ENCODE measurements around the gene RDH8. TPM values are rescaled to one million over a fixed set of nuclear protein-coding genes. Genes with fewer than 3 reads are reported as not detected.

RDH8 gene
- total RNA-seq = not detected in 3 replicates
- long read RNA-seq = 0 reads

GRCh38 chr19:10013316-10013715, at the start of gene RDH8:
RDH8 (plus strand) TSS chr19:10013483; CDS start chr19:10013498, 15 bp downstream.
- no peaks in the 10 kb centered on the region for H3K9me3 Mint-ChIP-seq (ENCODE audit: low read depth)
- peaks cover 17% of the 10 kb centered on the region for H3K4me1 Mint-ChIP-seq (ENCODE audit: low read depth)
- no peaks in the 10 kb centered on the region for H3K36me3 Mint-ChIP-seq (ENCODE audit: low read depth)
- TF ChIP-seq, protein P1, sequence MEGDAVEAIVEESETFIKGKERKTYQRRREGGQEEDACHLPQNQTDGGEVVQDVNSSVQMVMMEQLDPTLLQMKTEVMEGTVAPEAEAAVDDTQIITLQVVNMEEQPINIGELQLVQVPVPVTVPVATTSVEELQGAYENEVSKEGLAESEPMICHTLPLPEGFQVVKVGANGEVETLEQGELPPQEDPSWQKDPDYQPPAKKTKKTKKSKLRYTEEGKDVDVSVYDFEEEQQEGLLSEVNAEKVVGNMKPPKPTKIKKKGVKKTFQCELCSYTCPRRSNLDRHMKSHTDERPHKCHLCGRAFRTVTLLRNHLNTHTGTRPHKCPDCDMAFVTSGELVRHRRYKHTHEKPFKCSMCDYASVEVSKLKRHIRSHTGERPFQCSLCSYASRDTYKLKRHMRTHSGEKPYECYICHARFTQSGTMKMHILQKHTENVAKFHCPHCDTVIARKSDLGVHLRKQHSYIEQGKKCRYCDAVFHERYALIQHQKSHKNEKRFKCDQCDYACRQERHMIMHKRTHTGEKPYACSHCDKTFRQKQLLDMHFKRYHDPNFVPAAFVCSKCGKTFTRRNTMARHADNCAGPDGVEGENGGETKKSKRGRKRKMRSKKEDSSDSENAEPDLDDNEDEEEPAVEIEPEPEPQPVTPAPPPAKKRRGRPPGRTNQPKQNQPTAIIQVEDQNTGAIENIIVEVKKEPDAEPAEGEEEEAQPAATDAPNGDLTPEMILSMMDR (IDR thresholded peaks at IDR 0.05) = no peak
- DNase-seq (ENCODE audit: low spot score) = no peak
- H3K27ac Mint-ChIP-seq (ENCODE audit: unreplicated experiment) = no peak within 1 kb of the TSS
- peaks cover 22% of the 10 kb centered on the region for H3K27me3 Mint-ChIP-seq (ENCODE audit: low read depth)
- H3K4me3 Mint-ChIP-seq (ENCODE audit: unreplicated experiment) = no peak within 1 kb of the TSS

- no peaks in the 10 kb centered on the region for H3K9me3 Mint-ChIP-seq (ENCODE audit: low read depth)
- no peak overlapping the region for H3K4me3 Mint-ChIP-seq (ENCODE audit: unreplicated experiment)
- H3K4me1 Mint-ChIP-seq (ENCODE audit: low read depth) = no peaks in the 10 kb centered on the region
- H3K27ac Mint-ChIP-seq (ENCODE audit: unreplicated experiment) = no peak overlapping the region
- TF ChIP-seq, protein P1 (IDR thresholded peaks at IDR 0.05) = no peak
- no peak for DNase-seq (ENCODE audit: low spot score)
- H3K36me3 Mint-ChIP-seq (ENCODE audit: low read depth) = peaks cover 29% of the 10 kb centered on the region
- H3K27me3 Mint-ChIP-seq (ENCODE audit: low read depth) = peaks cover 2% of the 10 kb centered on the region
Measured at GRCh38 chr19:9966024-9966423, 47.3 kb upstream of the RDH8 start.

DNA sequence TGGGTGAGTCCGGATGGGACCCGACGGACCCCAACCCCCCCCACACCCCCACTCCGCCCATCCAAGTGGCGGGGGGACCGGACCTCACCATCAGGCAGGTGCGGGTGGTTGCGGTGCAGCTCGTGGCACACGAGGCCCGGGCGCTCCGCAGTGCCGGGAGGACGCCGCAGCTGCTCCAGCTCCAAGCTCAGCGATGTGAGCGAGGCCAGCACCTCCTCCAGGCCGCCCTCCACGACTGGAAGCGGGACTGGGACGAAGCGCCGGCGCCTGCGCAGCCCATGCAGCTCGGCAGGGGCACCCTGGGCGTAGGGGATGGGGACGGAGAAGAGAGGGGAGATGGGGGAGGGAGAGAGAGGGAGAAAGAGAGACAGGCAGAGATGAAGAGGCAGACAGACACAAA, 46.8 kb upstream of the RDH8 start:
- H3K9me3 Mint-ChIP-seq (ENCODE audit: low read depth) = no peaks in the 10 kb centered on the region
- peaks cover 2% of the 10 kb centered on the region for H3K27me3 Mint-ChIP-seq (ENCODE audit: low read depth)
- H3K36me3 Mint-ChIP-seq (ENCODE audit: low read depth) = peaks cover 33% of the 10 kb centered on the region
- H3K27ac Mint-ChIP-seq (ENCODE audit: unreplicated experiment) = no peak overlapping the region
- no peak overlapping the region for H3K4me3 Mint-ChIP-seq (ENCODE audit: unreplicated experiment)
- no peak for DNase-seq (ENCODE audit: low spot score)
- H3K4me1 Mint-ChIP-seq (ENCODE audit: low read depth) = no peaks in the 10 kb centered on the region
- TF ChIP-seq, protein P1 (IDR thresholded peaks at IDR 0.05) = no peak

DNA sequence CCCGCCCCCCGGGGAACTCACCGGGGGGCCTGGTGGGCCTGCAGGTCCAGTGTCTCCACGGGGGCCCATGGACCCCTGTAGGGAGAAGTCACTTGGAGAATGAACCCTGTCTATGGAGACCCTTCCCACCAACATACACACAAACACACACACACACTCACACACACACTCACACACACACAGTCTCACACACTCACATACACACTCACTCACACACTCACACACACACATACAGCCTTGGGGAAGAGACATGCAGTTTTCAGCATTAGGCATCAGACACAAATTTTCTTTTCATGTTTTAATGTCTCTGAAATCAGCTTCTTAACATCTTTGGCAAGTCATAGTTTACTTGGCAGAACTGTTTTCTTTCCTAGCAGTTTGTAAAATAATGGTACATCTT, 46.0 kb upstream of the RDH8 start:
- Mint-ChIP-seq H3K27me3 (ENCODE audit: low read depth) (peaks cover 2% of the 10 kb centered on the region), H3K27ac (ENCODE audit: unreplicated experiment) (no peak overlapping the region), H3K4me3 (ENCODE audit: unreplicated experiment) (no peak overlapping the region), H3K4me1 (ENCODE audit: low read depth) (no peaks in the 10 kb centered on the region), H3K36me3 (ENCODE audit: low read depth) (peaks cover 41% of the 10 kb centered on the region), H3K9me3 (ENCODE audit: low read depth) (no peaks in the 10 kb centered on the region)
- DNase-seq (ENCODE audit: low spot score) = no peak
- TF ChIP-seq, protein P1 (IDR thresholded peaks at IDR 0.05) = no peak

DNA sequence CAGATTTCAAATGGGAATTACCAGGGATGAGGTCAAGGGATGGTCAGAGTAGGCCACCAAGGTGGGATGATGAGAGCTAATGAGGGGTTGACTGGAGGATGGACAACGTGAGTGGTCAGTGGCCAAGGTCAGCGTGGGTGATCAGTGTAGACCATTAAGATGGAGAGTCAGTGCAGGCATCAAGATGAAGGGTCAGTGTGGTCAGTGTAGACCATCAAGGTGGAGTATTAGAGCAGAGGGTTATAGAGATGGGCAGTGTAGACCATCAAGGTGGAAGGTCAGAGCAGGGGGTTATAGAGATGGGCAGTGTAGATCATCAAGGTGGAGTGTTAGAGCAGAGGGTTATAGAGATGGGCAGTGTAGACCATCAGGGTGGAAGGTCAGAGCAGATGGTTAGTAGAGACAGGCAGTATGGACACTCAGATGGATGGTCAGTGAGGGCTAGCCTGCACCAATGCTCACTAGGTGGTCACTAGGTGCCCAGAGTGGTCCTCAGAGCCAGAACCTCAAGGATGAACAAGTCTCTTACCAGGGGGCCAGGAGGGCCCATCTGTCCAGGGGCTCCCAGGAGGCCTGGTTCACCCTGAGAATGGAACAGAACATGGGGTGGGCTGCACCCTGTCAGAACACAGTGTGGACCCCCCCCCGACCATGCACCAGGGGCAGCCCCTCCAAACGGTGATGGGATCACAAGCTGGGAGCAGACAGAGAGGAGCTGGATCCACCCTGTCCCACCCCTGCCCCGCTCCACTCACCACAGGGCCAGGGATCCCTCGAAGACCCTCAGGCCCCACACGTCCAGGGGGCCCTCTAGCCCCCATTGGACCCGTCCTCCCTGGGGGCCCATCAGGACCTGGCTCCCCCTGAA, 44.2 kb upstream of the RDH8 start:
- TF ChIP-seq, protein P1 (IDR thresholded peaks at IDR 0.05) = no peak
- Mint-ChIP-seq H3K4me1 (ENCODE audit: low read depth) (no peaks in the 10 kb centered on the region), H3K27ac (ENCODE audit: unreplicated experiment) (no peak overlapping the region), H3K27me3 (ENCODE audit: low read depth) (peaks cover 2% of the 10 kb centered on the region), H3K4me3 (ENCODE audit: unreplicated experiment) (no peak overlapping the region), H3K36me3 (ENCODE audit: low read depth) (peaks cover 41% of the 10 kb centered on the region), H3K9me3 (ENCODE audit: low read depth) (no peaks in the 10 kb centered on the region)
- no peak for DNase-seq (ENCODE audit: low spot score)

Measured in chondrocyte (in vitro differentiated cells).